Mucosa of stomach (tissue), 1 donor: ENCODE measurements around the gene EPPIN.

Source experiments
- H3K27me3 ChIP-seq: one replicate; pipeline ENCODE4 v1.7.0; 2013; ENCODE audit warnings: mild to moderate bottlenecking, low read length; ENCODE audit not compliant: control insufficient read depth, insufficient read depth
- H3K36me3 ChIP-seq: one replicate; pipeline ENCODE4 v1.7.0; 2013; ENCODE audit warnings: low read length; ENCODE audit not compliant: control insufficient read depth, insufficient read depth
- H3K4me1 ChIP-seq: one replicate; pipeline ENCODE4 v1.7.0; 2013; ENCODE audit warnings: mild to moderate bottlenecking, low read length; ENCODE audit not compliant: control insufficient read depth, insufficient read depth
- H3K4me3 ChIP-seq: one replicate; pipeline ENCODE4 v1.7.0; 2013; ENCODE audit warnings: low read length
- H3K9ac ChIP-seq: one replicate; pipeline ENCODE4 v1.7.0; 2013; ENCODE audit warnings: mild to moderate bottlenecking, low read length, moderate library complexity
- H3K9me3 ChIP-seq: one replicate; pipeline ENCODE4 v1.7.0; 2013; ENCODE audit warnings: mild to moderate bottlenecking, low read length, moderate library complexity; ENCODE audit not compliant: control insufficient read depth
- donor health status: Pancreatic carcinoma.

Gene EPPIN

GRCh38 chr20:45500022-45500421 is 47.2 kb downstream of the EPPIN start:
- Histone ChIP-seq H3K9me3 (no peaks in the 10 kb centered on the region), H3K36me3 (no peaks in the 10 kb centered on the region), H3K4me3 (no peak overlapping the region), H3K4me1 (peaks cover 5% of the 10 kb centered on the region), H3K9ac (no peak overlapping the region), H3K27me3 (no peaks in the 10 kb centered on the region)

GRCh38 chr20:45497971-45498494 is 49.2 kb downstream of the EPPIN start:
- Histone ChIP-seq H3K4me1 (peaks cover 5% of the 10 kb centered on the region), H3K4me3 (no peak overlapping the region), H3K27me3 (no peaks in the 10 kb centered on the region), H3K9me3 (no peaks in the 10 kb centered on the region), H3K9ac (no peak overlapping the region), H3K36me3 (no peaks in the 10 kb centered on the region)

GRCh38 chr20:45496166-45496565 is 51.0 kb downstream of the EPPIN start:
- H3K36me3 ChIP-seq = no peaks in the 10 kb centered on the region
- no peak overlapping the region for H3K9ac ChIP-seq
- H3K27me3 ChIP-seq = no peaks in the 10 kb centered on the region
- H3K4me1 ChIP-seq = peaks cover 5% of the 10 kb centered on the region
- no peaks in the 10 kb centered on the region for H3K9me3 ChIP-seq
- H3K4me3 ChIP-seq = no peak overlapping the region

GRCh38 chr20:45495501-45495941 is 51.7 kb downstream of the EPPIN start:
- H3K4me3 ChIP-seq = no peak overlapping the region
- H3K36me3 ChIP-seq = no peaks in the 10 kb centered on the region
- no peaks in the 10 kb centered on the region for H3K9me3 ChIP-seq
- no peak overlapping the region for H3K9ac ChIP-seq
- H3K4me1 ChIP-seq = peaks cover 5% of the 10 kb centered on the region
- H3K27me3 ChIP-seq = no peaks in the 10 kb centered on the region
